SK-N-SH (cell line): ENCODE measurements around the gene KCNC3. TPM values are rescaled to one million over a fixed set of nuclear protein-coding genes. Genes with fewer than 3 reads are reported as not detected.
A peak's percentile ranks its signal among the peaks of the same experiment; 100 is the strongest.

ENCODE experiments used
- CTCF ChIA-PET: fragments of 300-600, 350-600 bp; formaldehyde crosslinking; extraction: SDS; loops from one replicate; lab custom pipeline; 2021; lab: Yijun Ruan, JAX
- POLR2A ChIA-PET: fragments of 350-600 bp; sonication (Branson Sonifier 250); formaldehyde crosslinking; extraction: SDS; loops from one replicate; lab custom pipeline; 2020; ENCODE audit warnings: antibody characterized with exemption, inconsistent platforms; lab: Yijun Ruan, JAX
- DNase-seq: peaks from one replicate; pipeline ENCODE4 v3.0.0; 2012
- H2AFZ ChIP-seq: fragments of 200-600 bp; sonication (generic); 2 replicates; pipeline ENCODE4 v1.8.1; 2016; ENCODE audit warnings: antibody characterized with exemption, mild to moderate bottlenecking, low read depth
- H3F3A ChIP-seq: fragments of 200-600 bp; sonication (generic); replicated peaks from 2 replicates; pipeline ENCODE3; 2016; ENCODE audit warnings: antibody characterized with exemption, mild to moderate bottlenecking; ENCODE audit not compliant: insufficient read depth
- H3K27ac ChIP-seq, 2 experiments: fragments of 200-500 bp in 1 of 2; fragments of 200-600 bp in 1 of 2; sonication (Bioruptor generic) in 1 of 2; sonication (generic), shearing (Covaris generic) in 1 of 2; 2 replicates each; pipeline versions ENCODE4 v1.5.1 to v1.6.1; 2014 to 2016; ENCODE audit warnings: low read depth in 2 of 2, inconsistent platforms in 1 of 2, low read length in 1 of 2, mild to moderate bottlenecking in 1 of 2, mixed read lengths in 1 of 2
- H3K27me3 ChIP-seq: fragments of 200-600 bp; sonication (generic), shearing (Covaris generic); 2 replicates; pipeline ENCODE4 v1.6.1; 2016; ENCODE audit warnings: mixed run types; ENCODE audit not compliant: insufficient read depth
- H3K36me3 ChIP-seq, 2 experiments: fragments of 200-500 bp in 1 of 2; fragments of 200-600 bp in 1 of 2; sonication (Bioruptor generic) in 1 of 2; sonication (generic) in 1 of 2; replicated peaks in 1 of 2; 2 replicates each; pipeline versions ENCODE3 to v1.5.1; 2014 to 2016; ENCODE audit warnings: low read length in 1 of 2, mild to moderate bottlenecking in 1 of 2; ENCODE audit not compliant: insufficient read depth in 2 of 2, control insufficient read depth in 1 of 2
- H3K4me1 ChIP-seq, 2 experiments: fragments of 200-500 bp in 1 of 2; fragments of 200-600 bp in 1 of 2; sonication (Bioruptor generic) in 1 of 2; sonication (generic), shearing (Covaris generic) in 1 of 2; 2 replicates each; pipeline versions ENCODE4 v1.5.1 to v1.6.1; 2014 to 2016; ENCODE audit warnings: low read depth in 1 of 2, low read length in 1 of 2, mixed run types in 1 of 2; ENCODE audit not compliant: insufficient read depth in 2 of 2, control insufficient read depth in 1 of 2
- H3K4me2 ChIP-seq: fragments of 200-600 bp; sonication (generic), shearing (Covaris generic); 2 replicates; pipeline ENCODE4 v1.6.1; 2017; ENCODE audit warnings: mixed run types
- H3K4me3 ChIP-seq, 2 experiments: fragments of 200-500 bp in 1 of 2; fragments of 200-600 bp in 1 of 2; sonication (Bioruptor generic) in 1 of 2; sonication (generic), shearing (Covaris generic) in 1 of 2; 2 replicates each; pipeline versions ENCODE4 v1.5.1 to v1.8.1; 2014 to 2016; ENCODE audit warnings: low read depth in 2 of 2, inconsistent platforms in 1 of 2, low read length in 1 of 2, mild to moderate bottlenecking in 1 of 2, mixed read lengths in 1 of 2, moderate library complexity in 1 of 2
- H3K79me2 ChIP-seq: fragments of 200-600 bp; sonication (generic); 2 replicates; pipeline ENCODE4 v1.8.1; 2017; ENCODE audit warnings: mild to moderate bottlenecking; ENCODE audit not compliant: insufficient read depth
- H3K9ac ChIP-seq: fragments of 200-600 bp; sonication (generic); 2 replicates; pipeline ENCODE4 v1.6.1; 2017; ENCODE audit warnings: mixed run types
- H3K9me2 ChIP-seq: fragments of 200-600 bp; sonication (generic); 2 replicates; pipeline ENCODE4 v1.6.1; 2017; ENCODE audit warnings: mixed run types
- H3K9me3 ChIP-seq: fragments of 200-600 bp; sonication (generic); 2 replicates; pipeline ENCODE4 v1.6.1; 2017; ENCODE audit warnings: mixed run types, mild to moderate bottlenecking, moderate library complexity
- H4K20me1 ChIP-seq: fragments of 200-600 bp; sonication (generic); 2 replicates; pipeline ENCODE4 v1.6.1; 2017; ENCODE audit warnings: mild to moderate bottlenecking, mixed run types; ENCODE audit not compliant: insufficient read depth
- CTCF ChIP-seq: fragments of 200-600 bp; sonication (generic); IDR thresholded peaks from 2 replicates; pipeline ENCODE4 v1.6.1; 2017; ENCODE audit warnings: antibody characterized with exemption, mild to moderate bottlenecking, moderate library complexity
- GABPA ChIP-seq: IDR thresholded peaks from 2 replicates; pipeline ENCODE4 v1.4.0; 2012; ENCODE audit warnings: low read depth, mild to moderate bottlenecking
- JUND ChIP-seq: IDR thresholded peaks from 2 replicates; pipeline ENCODE4 v1.4.0; 2012
- MXI1 ChIP-seq: IDR thresholded peaks from 2 replicates; pipeline ENCODE4 v1.6.1; 2012; ENCODE audit warnings: mild to moderate bottlenecking, low read depth, low read length, improper control_type of control experiment
- NFIC ChIP-seq: IDR thresholded peaks from 2 replicates; pipeline ENCODE4 v1.4.0; 2012; ENCODE audit warnings: borderline replicate concordance
- NRF1 ChIP-seq: IDR thresholded peaks from 2 replicates; pipeline ENCODE4 v1.6.1; 2012; ENCODE audit warnings: low read depth, mild to moderate bottlenecking, low read length
- RFX5 ChIP-seq: IDR thresholded peaks from 2 replicates; pipeline ENCODE4 v1.6.1; 2012; ENCODE audit warnings: mild to moderate bottlenecking, improper control_type of control experiment, low read length
- SIN3A ChIP-seq: IDR thresholded peaks from 2 replicates; pipeline ENCODE4 v1.6.1; 2012; ENCODE audit warnings: low read depth, mild to moderate bottlenecking, low read length, moderate library complexity, borderline replicate concordance
- SMC3 ChIP-seq: IDR thresholded peaks from 2 replicates; pipeline ENCODE4 v1.6.1; 2012; ENCODE audit warnings: low read depth, low read length, improper control_type of control experiment
- TCF12 ChIP-seq: IDR thresholded peaks from 2 replicates; pipeline ENCODE4 v1.4.0; 2012
- TEAD4 ChIP-seq: IDR thresholded peaks from 2 replicates; pipeline ENCODE4 v1.4.0; 2012; ENCODE audit warnings: mild to moderate bottlenecking, borderline replicate concordance; ENCODE audit not compliant: insufficient read depth
- USF1 ChIP-seq: IDR thresholded peaks from 2 replicates; pipeline ENCODE4 v1.4.0; 2012; ENCODE audit warnings: low read depth, borderline replicate concordance
- WGBS: methylation state at CpG from one replicate; pipeline ENCODE4 v1.1.6; 2017; ENCODE audit warnings: low lambda C conversion rate; 5-methylcytosine and 5-hydroxymethylcytosine counted together
- polyA plus RNA-seq, 3 experiments: library from polyadenylated mRNA; depleted of rRNA; stranded (reverse); fragments of >200 nt; gene quantifications; 2 replicates each; pipeline ENCODE4 v1.2.3, GENCODE V29; 2012
- TF ChIP-seq, protein P1 (sequence below): fragments of 150-350 bp; IDR thresholded peaks from 2 replicates; pipeline ENCODE4 v1.6.1; 2017; ENCODE audit warnings: antibody characterized with exemption, low read length, low read depth, borderline replicate concordance
- TF ChIP-seq, protein P2 (sequence below): IDR thresholded peaks from 2 replicates; pipeline ENCODE4 v1.4.0; 2012; ENCODE audit warnings: low read depth, borderline replicate concordance

KCNC3 gene
- polyA plus RNA-seq, 1 of the 3 experiments (the other 2 are of a cell fraction), result 0.30 TPM

- Histone ChIP-seq H3K4me2 (peak overlapping the region; percentile 56), H3K4me3 (peak overlapping the region; percentile 30 to 52; a peak in 2 of 4 replicates), H4K20me1 (no peaks in the 10 kb centered on the region), H3K27me3 (no peaks in the 10 kb centered on the region), H2AFZ (no peak overlapping the region; the same call in 1 of the 2 replicates), H3K27ac (peak overlapping the region in 1 of 2 experiments; percentile 29; a peak in 1 of 4 replicates), H3K9me2 (no peaks in the 10 kb centered on the region), H3K9ac (no peak overlapping the region), H3K4me1 (peaks cover 0 to 4% of the 10 kb centered on the region in 2 experiments; a peak in 1 of 4 replicates), H3K79me2 (no peaks in the 10 kb centered on the region), H3K36me3 (no peaks in the 10 kb centered on the region), H3K9me3 (no peaks in the 10 kb centered on the region), H3F3A (no peaks in the 10 kb centered on the region)
- POLR2A ChIA-PET, result interaction anchor here (0.8 to 1.7 kb wide), 2 partner anchors 9 to 25 kb away, joined by 3 to 8 read pairs; no protein-coding TSS in a partner anchor
- WGBS, result 64% methylated on average over 46 of the region's 54 CpGs
- TF ChIP-seq JUND (no peak), NRF1 (peak; percentile 79)
- DNase-seq, result peak; percentile 89
- CTCF ChIA-PET, result interaction anchor here (0.6 to 5.1 kb wide), 10 partner anchors 10 to 363 kb away, joined by 3 to 34 read pairs (median 4); no protein-coding TSS in a partner anchor
Measured at GRCh38 chr19:50358483-50359327, 29.5 kb upstream of the KCNC3 start.

- no peaks in the 10 kb centered on the region for H3K9me3 ChIP-seq
- DNase-seq, result peak; percentile 70
- peak overlapping the region; percentile 56 for H3K4me2 ChIP-seq
- H3K27me3 ChIP-seq, result no peaks in the 10 kb centered on the region
- H3K4me1 ChIP-seq, result peaks cover 0 to 4% of the 10 kb centered on the region in 2 experiments; a peak in 1 of 4 replicates
- H3K27ac ChIP-seq, result peak overlapping the region in 1 of 2 experiments; percentile 67; a peak in 2 of 4 replicates
- H3K79me2 ChIP-seq, result no peaks in the 10 kb centered on the region
- POLR2A ChIA-PET, result interaction anchor here (0.6 to 1.7 kb wide), 6 partner anchors 9 to 154 kb away, joined by 3 to 8 read pairs (median 3); partner anchors contain the start of gene JOSD2
- 29% methylated on average over 44 of the region's 54 CpGs for WGBS
- no peaks in the 10 kb centered on the region for H3K9me2 ChIP-seq
- H3K36me3 ChIP-seq, result no peaks in the 10 kb centered on the region
- H3F3A ChIP-seq, result no peaks in the 10 kb centered on the region
- H2AFZ ChIP-seq, result peak overlapping the region; percentile 86
- CTCF ChIA-PET, result interaction anchor here (0.5 to 5.1 kb wide), 36 partner anchors 9 to 564 kb away, joined by 3 to 34 read pairs (median 4); partner anchors contain the start of genes NR1H2, POLD1 and SPIB
- H3K4me3 ChIP-seq, result peak overlapping the region; percentile 43 to 52
- no peaks in the 10 kb centered on the region for H4K20me1 ChIP-seq
- 0 out of 2 replicates have a peak overlapping the region, but pooled peaks have one; percentile 7 for H3K9ac ChIP-seq
- TF ChIP-seq NFIC (no peak), TCF12 (no peak), MXI1 (no peak), SMC3 (peak; percentile 62), GABPA (no peak), RFX5 (no peak), CTCF (peak; percentile 82), JUND (no peak), SIN3A (no peak), NRF1 (no peak), USF1 (no peak), TEAD4 (no peak)
- TF ChIP-seq, protein P1, sequence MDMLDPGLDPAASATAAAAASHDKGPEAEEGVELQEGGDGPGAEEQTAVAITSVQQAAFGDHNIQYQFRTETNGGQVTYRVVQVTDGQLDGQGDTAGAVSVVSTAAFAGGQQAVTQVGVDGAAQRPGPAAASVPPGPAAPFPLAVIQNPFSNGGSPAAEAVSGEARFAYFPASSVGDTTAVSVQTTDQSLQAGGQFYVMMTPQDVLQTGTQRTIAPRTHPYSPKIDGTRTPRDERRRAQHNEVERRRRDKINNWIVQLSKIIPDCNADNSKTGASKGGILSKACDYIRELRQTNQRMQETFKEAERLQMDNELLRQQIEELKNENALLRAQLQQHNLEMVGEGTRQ, result no peak
- TF ChIP-seq, protein P2, sequence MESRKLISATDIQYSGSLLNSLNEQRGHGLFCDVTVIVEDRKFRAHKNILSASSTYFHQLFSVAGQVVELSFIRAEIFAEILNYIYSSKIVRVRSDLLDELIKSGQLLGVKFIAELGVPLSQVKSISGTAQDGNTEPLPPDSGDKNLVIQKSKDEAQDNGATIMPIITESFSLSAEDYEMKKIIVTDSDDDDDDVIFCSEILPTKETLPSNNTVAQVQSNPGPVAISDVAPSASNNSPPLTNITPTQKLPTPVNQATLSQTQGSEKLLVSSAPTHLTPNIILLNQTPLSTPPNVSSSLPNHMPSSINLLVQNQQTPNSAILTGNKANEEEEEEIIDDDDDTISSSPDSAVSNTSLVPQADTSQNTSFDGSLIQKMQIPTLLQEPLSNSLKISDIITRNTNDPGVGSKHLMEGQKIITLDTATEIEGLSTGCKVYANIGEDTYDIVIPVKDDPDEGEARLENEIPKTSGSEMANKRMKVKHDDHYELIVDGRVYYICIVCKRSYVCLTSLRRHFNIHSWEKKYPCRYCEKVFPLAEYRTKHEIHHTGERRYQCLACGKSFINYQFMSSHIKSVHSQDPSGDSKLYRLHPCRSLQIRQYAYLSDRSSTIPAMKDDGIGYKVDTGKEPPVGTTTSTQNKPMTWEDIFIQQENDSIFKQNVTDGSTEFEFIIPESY, result no peak
Measured at GRCh38 chr19:50357178-50358100, 28.3 kb upstream of the KCNC3 start.
